H9 (cell line): ENCODE measurements around the gene ENOX2. TPM values are rescaled to one million over a fixed set of nuclear protein-coding genes. Genes with fewer than 3 reads are reported as not detected.

ENCODE experiments used
- DNase-seq: peaks from one replicate; pipeline ENCODE4 v3.0.0-alpha.2; 2017
- H2AFZ ChIP-seq: one replicate; pipeline ENCODE4 v1.6.1; 2013; ENCODE audit warnings: mild to moderate bottlenecking, low read length, control low read depth, moderate library complexity
- H2AK5ac ChIP-seq: 2 replicates; pipeline ENCODE4 v1.6.1; 2013; ENCODE audit warnings: low read length, control low read depth, mixed read lengths; ENCODE audit not compliant: insufficient read length
- H2BK120ac ChIP-seq: one replicate; pipeline ENCODE4 v1.6.1; 2013; ENCODE audit warnings: low read depth, mild to moderate bottlenecking, low read length, control low read depth, inconsistent platforms; ENCODE audit not compliant: poor library complexity, severe bottlenecking
- H2BK12ac ChIP-seq: 2 replicates; pipeline ENCODE4 v1.6.1; 2013; ENCODE audit warnings: low read length, control low read depth, mixed read lengths, low read depth; ENCODE audit not compliant: insufficient read length
- H2BK15ac ChIP-seq: 2 replicates; pipeline ENCODE4 v1.6.1; 2013; ENCODE audit warnings: low read depth, low read length, control low read depth
- H2BK20ac ChIP-seq: one replicate; pipeline ENCODE4 v1.6.1; 2013; ENCODE audit warnings: low read depth, mild to moderate bottlenecking, low read length, control low read depth, inconsistent platforms; ENCODE audit not compliant: poor library complexity, severe bottlenecking
- H2BK5ac ChIP-seq: 2 replicates; pipeline ENCODE4 v1.6.1; 2013; ENCODE audit warnings: low read length, control low read depth, mixed read lengths; ENCODE audit not compliant: insufficient read length
- H3K14ac ChIP-seq: 2 replicates; pipeline ENCODE4 v1.6.1; 2013; ENCODE audit warnings: low read length, control low read depth; ENCODE audit not compliant: insufficient read depth
- H3K18ac ChIP-seq: 2 replicates; pipeline ENCODE4 v1.6.1; 2013; ENCODE audit warnings: low read depth, mild to moderate bottlenecking, mixed read lengths, low read length, control low read depth; ENCODE audit not compliant: insufficient read length
- H3K23ac ChIP-seq: 2 replicates; pipeline ENCODE4 v1.6.1; 2013; ENCODE audit warnings: low read length, control low read depth, mixed read lengths, low read depth; ENCODE audit not compliant: insufficient read length
- H3K23me2 ChIP-seq: 2 replicates; pipeline ENCODE4 v1.6.1; 2013; ENCODE audit warnings: low read depth, mild to moderate bottlenecking, mixed read lengths, low read length, control low read depth; ENCODE audit not compliant: insufficient read length, poor library complexity, severe bottlenecking
- H3K27ac ChIP-seq: 2 replicates; pipeline ENCODE4 v1.5.1; 2013; ENCODE audit warnings: low read length, control low read depth, mixed read lengths, low read depth; ENCODE audit not compliant: insufficient read length
- H3K27me3 ChIP-seq: 2 replicates; pipeline ENCODE4 v1.6.1; 2013; ENCODE audit warnings: low read length, control low read depth, inconsistent platforms; ENCODE audit not compliant: insufficient read depth
- H3K4ac ChIP-seq: 2 replicates; pipeline ENCODE4 v1.6.1; 2013; ENCODE audit warnings: low read depth, mild to moderate bottlenecking, control low read depth, inconsistent platforms, low read length, moderate library complexity
- H3K4me1 ChIP-seq: 2 replicates; pipeline ENCODE4 v1.6.1; 2013; ENCODE audit warnings: low read length, control low read depth, inconsistent platforms; ENCODE audit not compliant: insufficient read depth
- H3K4me2 ChIP-seq: 2 replicates; pipeline ENCODE4 v1.6.1; 2013; ENCODE audit warnings: low read length, control low read depth, mixed read lengths; ENCODE audit not compliant: insufficient read length, insufficient read depth
- H3K56ac ChIP-seq: 2 replicates; pipeline ENCODE4 v1.6.1; 2013; ENCODE audit warnings: low read depth, mild to moderate bottlenecking, mixed read lengths, low read length, control low read depth; ENCODE audit not compliant: insufficient read length
- H3K79me1 ChIP-seq: 2 replicates; pipeline ENCODE4 v1.6.1; 2013; ENCODE audit warnings: low read depth, mild to moderate bottlenecking, moderate library complexity, low read length, control low read depth, inconsistent platforms; ENCODE audit not compliant: insufficient read depth, poor library complexity, severe bottlenecking
- H3K79me2 ChIP-seq: 2 replicates; pipeline ENCODE4 v1.6.1; 2013; ENCODE audit warnings: low read length, control low read depth, inconsistent platforms; ENCODE audit not compliant: insufficient read depth
- H3K9ac ChIP-seq: 2 replicates; pipeline ENCODE4 v1.6.1; 2013; ENCODE audit warnings: low read length, control low read depth, mixed read lengths; ENCODE audit not compliant: insufficient read length; ENCODE audit errors: extremely low read depth
- H3K9me3 ChIP-seq: one replicate; pipeline ENCODE4 v1.6.1; 2013; ENCODE audit warnings: low read depth, low read length, inconsistent platforms; ENCODE audit not compliant: control insufficient read depth
- H3T11ph ChIP-seq: one replicate; pipeline ENCODE4 v1.6.1; 2013; ENCODE audit warnings: mild to moderate bottlenecking, low read length, control low read depth, inconsistent platforms
- H4K20me1 ChIP-seq: one replicate; pipeline ENCODE4 v1.6.1; 2013; ENCODE audit not compliant: control insufficient read depth, insufficient read length, insufficient read depth
- H4K5ac ChIP-seq: 2 replicates; pipeline ENCODE4 v1.6.1; 2013; ENCODE audit warnings: low read depth, mild to moderate bottlenecking, mixed read lengths, low read length, control low read depth; ENCODE audit not compliant: insufficient read length
- H4K8ac ChIP-seq: replicated peaks from 2 replicates; pipeline ENCODE4 v1.6.1; 2013; ENCODE audit warnings: low read length, control low read depth, mixed read lengths, low read depth; ENCODE audit not compliant: insufficient read length
- H4K91ac ChIP-seq: 2 replicates; pipeline ENCODE4 v1.6.1; 2013; ENCODE audit warnings: low read depth, mild to moderate bottlenecking, moderate library complexity, mixed read lengths, low read length, control low read depth; ENCODE audit not compliant: insufficient read length
- H3K27ac Mint-ChIP-seq, 3 experiments: 2 replicates in 2 of 3; 3 replicates in 1 of 3; pipeline ENCODE4 v1.8.0; 2020 to 2021; ENCODE audit warnings: mixed read lengths in 3 of 3, mild to moderate bottlenecking in 1 of 3, moderate library complexity in 1 of 3
- H3K27me3 Mint-ChIP-seq: 2 replicates; pipeline ENCODE4 v1.8.0; 2021; ENCODE audit warnings: low read depth, mild to moderate bottlenecking, moderate library complexity, mixed read lengths
- H3K36me3 Mint-ChIP-seq, 3 experiments: 2 replicates in 2 of 3; 3 replicates in 1 of 3; pipeline ENCODE4 v1.8.0; 2020 to 2021; ENCODE audit warnings: low read depth in 3 of 3, mixed read lengths in 3 of 3; ENCODE audit not compliant: insufficient read depth in 1 of 3
- H3K4me1 Mint-ChIP-seq, 2 experiments: 2 replicates each; pipeline ENCODE4 v1.8.0; 2020; ENCODE audit warnings: mixed read lengths in 2 of 2
- H3K4me3 Mint-ChIP-seq, 2 experiments: 2 replicates in 1 of 2; 3 replicates in 1 of 2; pipeline ENCODE4 v1.8.0; 2020 to 2021; ENCODE audit warnings: mild to moderate bottlenecking in 2 of 2, mixed read lengths in 2 of 2, moderate library complexity in 1 of 2
- H3K9me3 Mint-ChIP-seq, 2 experiments: 2 replicates in 1 of 2; 3 replicates in 1 of 2; pipeline ENCODE4 v1.8.0; 2020; ENCODE audit warnings: mild to moderate bottlenecking in 2 of 2, mixed read lengths in 2 of 2, moderate library complexity in 1 of 2
- CTCF ChIP-seq: fragments of 200-600 bp; sonication (generic); conservative IDR thresholded peaks from 3 replicates; pipeline ENCODE4 v1.8.0; 2021; ENCODE audit warnings: antibody characterized with exemption, mild to moderate bottlenecking
- total RNA-seq: library from RNA; stranded (reverse); gene quantifications from 2 replicates; pipeline ENCODE4 v1.2.1, GENCODE V29; 2021

ENOX2 gene
- total RNA-seq, 1 experiment from 2014 or later = 17.7 TPM

GRCh38 chrX:130626521-130626920 lies 276.5 kb downstream of the ENOX2 start:
- H3K4me1 Mint-ChIP-seq = peaks cover 42 to 59% of the 10 kb centered on the region in 2 experiments
- Histone ChIP-seq H4K91ac (no peak overlapping the region), H2AFZ (no peak overlapping the region), H3K23ac (no peak overlapping the region), H3K56ac (no peak overlapping the region), H2BK120ac (no peak overlapping the region), H3K79me2 (no peaks in the 10 kb centered on the region), H2BK15ac (no peak overlapping the region), H3K4ac (no peak overlapping the region), H3K9me3 (no peaks in the 10 kb centered on the region), H3K79me1 (no peaks in the 10 kb centered on the region), H3K14ac (no peak overlapping the region), H3T11ph (no peak overlapping the region), H2BK12ac (no peak overlapping the region), H3K27me3 (no peaks in the 10 kb centered on the region), H3K23me2 (no peaks in the 10 kb centered on the region), H3K4me1 (peaks cover 3% of the 10 kb centered on the region; the same call in 1 of the 2 replicates), H4K8ac (no peak overlapping the region), H3K9ac (no peak overlapping the region), H2BK5ac (no peak overlapping the region), H4K5ac (no peak overlapping the region), H3K27ac (no peak overlapping the region), H2BK20ac (no peak overlapping the region), H3K18ac (no peak overlapping the region), H3K4me2 (no peak overlapping the region), H4K20me1 (no peaks in the 10 kb centered on the region), H2AK5ac (no peak overlapping the region)
- H3K27ac Mint-ChIP-seq = no peak overlapping the region; a peak in 1 of 7 replicates
- no peaks in the 10 kb centered on the region for H3K27me3 Mint-ChIP-seq
- TF ChIP-seq CTCF = no peak
- DNase-seq = no peak
- peaks cover 0 to 2% (median 0%) of the 10 kb centered on the region in 3 experiments; a peak in 1 of 7 replicates for H3K36me3 Mint-ChIP-seq
- H3K4me3 Mint-ChIP-seq = no peak overlapping the region
- H3K9me3 Mint-ChIP-seq = no peaks in the 10 kb centered on the region
